Stimulated activated naive CD8-positive, alpha-beta T cell treated with anti-CD3 and anti-CD28 coated beads, Interleukin-15, Interleukin-2, amounts not matched to agents 100 ng/mL and 50 ng/mL, for 24 hours (primary cell): Measurements from ENCODE around the gene MACROH2A1.
A peak's percentile ranks its signal among the peaks of the same experiment; 100 is the strongest.

Experiments used
- H3K27ac Mint-ChIP-seq: one replicate; pipeline ENCODE4 v1.8.0; 2021; ENCODE audit warnings: mild to moderate bottlenecking, mixed read lengths
- H3K27me3 Mint-ChIP-seq: one replicate; pipeline ENCODE4 v1.8.0; 2021; ENCODE audit warnings: mixed read lengths
- H3K36me3 Mint-ChIP-seq: one replicate; pipeline ENCODE4 v1.8.0; 2021; ENCODE audit warnings: low read depth, mixed read lengths
- H3K4me1 Mint-ChIP-seq: one replicate; pipeline ENCODE4 v1.8.0; 2021; ENCODE audit warnings: low read depth, mixed read lengths
- H3K4me3 Mint-ChIP-seq: one replicate; pipeline ENCODE4 v1.8.0; 2021; ENCODE audit warnings: mild to moderate bottlenecking, mixed read lengths
- H3K9me3 Mint-ChIP-seq: one replicate; pipeline ENCODE4 v1.8.0; 2021; ENCODE audit warnings: mixed read lengths

MACROH2A1 gene

GRCh38 chr5:135382106-135382790, 16.8 kb downstream of the MACROH2A1 start:
- Mint-ChIP-seq H3K27me3 (no peaks in the 10 kb centered on the region), H3K4me1 (peaks cover 30% of the 10 kb centered on the region), H3K27ac (no peak overlapping the region), H3K36me3 (peaks cover 78% of the 10 kb centered on the region), H3K4me3 (no peak overlapping the region), H3K9me3 (no peaks in the 10 kb centered on the region)

- Mint-ChIP-seq H3K27me3 (no peaks in the 10 kb centered on the region), H3K27ac (no peak overlapping the region), H3K4me1 (peaks cover 46% of the 10 kb centered on the region), H3K36me3 (peaks cover 88% of the 10 kb centered on the region), H3K4me3 (no peak overlapping the region), H3K9me3 (no peaks in the 10 kb centered on the region)
These were observed 19.9 kb downstream of the MACROH2A1 start for GRCh38 chr5:135379046-135379654.

GRCh38 chr5:135377751-135378680, 21.0 kb downstream of the MACROH2A1 start:
- peaks cover 57% of the 10 kb centered on the region for H3K4me1 Mint-ChIP-seq
- H3K36me3 Mint-ChIP-seq, result peaks cover 87% of the 10 kb centered on the region
- no peak overlapping the region for H3K4me3 Mint-ChIP-seq
- no peaks in the 10 kb centered on the region for H3K27me3 Mint-ChIP-seq
- peak overlapping the region; percentile 7 for H3K27ac Mint-ChIP-seq
- no peaks in the 10 kb centered on the region for H3K9me3 Mint-ChIP-seq

- Mint-ChIP-seq H3K9me3 (no peaks in the 10 kb centered on the region), H3K27ac (no peak overlapping the region), H3K27me3 (no peaks in the 10 kb centered on the region), H3K4me1 (peaks cover 59% of the 10 kb centered on the region), H3K36me3 (peaks cover 87% of the 10 kb centered on the region), H3K4me3 (no peak overlapping the region)
These were observed 21.9 kb downstream of the MACROH2A1 start for GRCh38 chr5:135376961-135377624.

GRCh38 chr5:135375040-135375793, 23.8 kb downstream of the MACROH2A1 start:
- Mint-ChIP-seq H3K27ac (no peak overlapping the region), H3K4me3 (no peak overlapping the region), H3K9me3 (no peaks in the 10 kb centered on the region), H3K27me3 (no peaks in the 10 kb centered on the region), H3K4me1 (peaks cover 58% of the 10 kb centered on the region), H3K36me3 (peaks cover 86% of the 10 kb centered on the region)

- Mint-ChIP-seq H3K27ac (no peak overlapping the region), H3K27me3 (no peaks in the 10 kb centered on the region), H3K4me3 (no peak overlapping the region), H3K9me3 (no peaks in the 10 kb centered on the region), H3K4me1 (peaks cover 54% of the 10 kb centered on the region), H3K36me3 (peaks cover 81% of the 10 kb centered on the region)
These were observed 25.1 kb downstream of the MACROH2A1 start for GRCh38 chr5:135373736-135374515.

GRCh38 chr5:135372654-135373381, 26.2 kb downstream of the MACROH2A1 start:
- Mint-ChIP-seq H3K4me3 (no peak overlapping the region), H3K9me3 (no peaks in the 10 kb centered on the region), H3K36me3 (peaks cover 77% of the 10 kb centered on the region), H3K27ac (no peak overlapping the region), H3K27me3 (no peaks in the 10 kb centered on the region), H3K4me1 (peaks cover 43% of the 10 kb centered on the region)

- H3K4me3 Mint-ChIP-seq, result no peak overlapping the region
- H3K27ac Mint-ChIP-seq, result no peak overlapping the region
- no peaks in the 10 kb centered on the region for H3K27me3 Mint-ChIP-seq
- H3K4me1 Mint-ChIP-seq, result peaks cover 32% of the 10 kb centered on the region
- H3K36me3 Mint-ChIP-seq, result peaks cover 77% of the 10 kb centered on the region
- no peaks in the 10 kb centered on the region for H3K9me3 Mint-ChIP-seq
These were observed 27.3 kb downstream of the MACROH2A1 start for GRCh38 chr5:135371622-135372232.

GRCh38 chr5:135369952-135370351, 29.1 kb downstream of the MACROH2A1 start:
- Mint-ChIP-seq H3K27ac (no peak overlapping the region), H3K4me1 (peaks cover 25% of the 10 kb centered on the region), H3K27me3 (no peaks in the 10 kb centered on the region), H3K4me3 (no peak overlapping the region), H3K36me3 (peaks cover 76% of the 10 kb centered on the region), H3K9me3 (no peaks in the 10 kb centered on the region)

- Mint-ChIP-seq H3K36me3 (peaks cover 76% of the 10 kb centered on the region), H3K27ac (no peak overlapping the region), H3K9me3 (no peaks in the 10 kb centered on the region), H3K4me1 (peaks cover 6% of the 10 kb centered on the region), H3K4me3 (no peak overlapping the region), H3K27me3 (no peaks in the 10 kb centered on the region)
These were observed 31.5 kb downstream of the MACROH2A1 start for GRCh38 chr5:135367554-135367953.

- Mint-ChIP-seq H3K36me3 (peaks cover 72% of the 10 kb centered on the region), H3K27ac (no peak overlapping the region), H3K4me3 (no peak overlapping the region), H3K9me3 (no peaks in the 10 kb centered on the region), H3K27me3 (no peaks in the 10 kb centered on the region), H3K4me1 (peaks cover 3% of the 10 kb centered on the region)
These were observed 32.0 kb downstream of the MACROH2A1 start for GRCh38 chr5:135367076-135367475.

GRCh38 chr5:135365281-135365680, 33.8 kb downstream of the MACROH2A1 start:
- Mint-ChIP-seq H3K27me3 (no peaks in the 10 kb centered on the region), H3K4me3 (no peak overlapping the region), H3K36me3 (peaks cover 75% of the 10 kb centered on the region), H3K9me3 (no peaks in the 10 kb centered on the region), H3K4me1 (peaks cover 3% of the 10 kb centered on the region), H3K27ac (no peak overlapping the region)
